IPS-18c (cell line): ENCODE data around the gene P3H1.
"Not testable (repeated sequence)": the region's sequence is repeated elsewhere in the genome, so short reads cannot be mapped to it uniquely, and the experiment has no call there.

ENCODE experiments used
- H3K4me3 ChIP-seq: 2 replicates; pipeline ENCODE4 v1.7.0; 2013; ENCODE audit warnings: low read depth, mild to moderate bottlenecking, low read length, moderate library complexity; ENCODE audit not compliant: insufficient read depth
- H3K9me3 ChIP-seq: one replicate; pipeline ENCODE4 v1.6.1; 2013; ENCODE audit warnings: mild to moderate bottlenecking, low read length, moderate library complexity; ENCODE audit not compliant: control insufficient read depth, insufficient read depth

P3H1 gene

GRCh38 chr1:42737986-42738677 lies 28.7 kb downstream of the P3H1 start:
- no peak overlapping the region for H3K4me3 ChIP-seq
- H3K9me3 ChIP-seq, result no peaks in the 10 kb centered on the region

DNA sequence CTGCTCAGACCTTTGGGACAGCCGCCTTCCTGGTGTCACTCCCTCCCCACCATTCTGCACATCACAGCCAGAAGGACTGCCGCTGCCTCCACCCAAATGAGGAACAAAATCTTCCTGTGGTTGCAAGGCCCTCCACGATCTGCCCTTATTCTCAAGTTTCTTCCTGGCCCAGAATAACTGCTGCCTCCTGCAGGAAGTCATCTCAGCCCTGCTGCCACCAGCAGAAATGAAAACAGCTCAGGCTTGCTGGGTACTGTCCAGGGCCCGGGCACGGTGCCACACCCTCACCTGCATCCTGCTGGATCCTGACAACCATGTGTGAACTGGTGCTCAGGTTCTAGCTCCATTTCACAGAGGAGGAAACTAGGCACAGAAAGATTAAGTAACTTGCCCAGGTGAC lies 29.6 kb downstream of the P3H1 start:
- Histone ChIP-seq H3K4me3 (no peak overlapping the region), H3K9me3 (peaks cover 1% of the 10 kb centered on the region)

DNA sequence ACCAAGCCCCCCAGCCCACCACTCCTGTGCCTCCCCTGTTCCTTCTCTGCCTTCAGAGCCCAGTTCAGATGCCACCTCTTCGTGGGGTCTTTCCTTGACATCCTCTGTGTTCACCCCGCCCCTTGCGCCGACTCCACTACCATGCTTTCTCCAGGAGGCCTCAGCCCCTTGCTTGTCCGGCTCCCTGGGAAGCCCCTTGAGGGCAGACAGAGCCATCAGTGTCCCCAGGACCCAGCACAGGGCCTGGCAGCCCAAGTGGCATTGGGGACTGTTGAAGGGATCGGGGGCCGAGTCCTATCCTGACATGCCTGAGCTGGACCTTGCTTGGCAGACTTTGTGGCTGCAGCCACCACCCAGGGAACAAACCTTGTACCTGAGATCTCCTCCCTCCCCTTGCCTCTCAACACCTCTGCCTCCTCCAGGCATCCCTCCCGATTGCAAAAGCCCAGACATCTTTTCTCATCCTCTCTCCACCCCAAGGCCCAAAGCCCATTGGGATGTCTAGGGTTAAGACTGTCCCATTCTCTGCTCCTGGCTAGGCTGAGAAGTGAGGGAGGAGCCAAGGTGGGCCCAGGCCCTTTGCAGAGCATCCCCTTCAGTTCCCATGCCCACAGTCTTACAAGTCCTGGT lies 30.1 kb downstream of the P3H1 start:
- Histone ChIP-seq H3K9me3 (peaks cover 2% of the 10 kb centered on the region), H3K4me3 (no peak overlapping the region)

GRCh38 chr1:42736152-42736551 lies 30.7 kb downstream of the P3H1 start:
- peaks cover 2% of the 10 kb centered on the region for H3K9me3 ChIP-seq
- no peak overlapping the region for H3K4me3 ChIP-seq

GRCh38 chr1:42735477-42736105 lies 31.2 kb downstream of the P3H1 start:
- Histone ChIP-seq H3K4me3 (no peak overlapping the region), H3K9me3 (peaks cover 2% of the 10 kb centered on the region)

GRCh38 chr1:42735056-42735455 lies 31.8 kb downstream of the P3H1 start:
- H3K9me3 ChIP-seq, result peaks cover 2% of the 10 kb centered on the region

DNA sequence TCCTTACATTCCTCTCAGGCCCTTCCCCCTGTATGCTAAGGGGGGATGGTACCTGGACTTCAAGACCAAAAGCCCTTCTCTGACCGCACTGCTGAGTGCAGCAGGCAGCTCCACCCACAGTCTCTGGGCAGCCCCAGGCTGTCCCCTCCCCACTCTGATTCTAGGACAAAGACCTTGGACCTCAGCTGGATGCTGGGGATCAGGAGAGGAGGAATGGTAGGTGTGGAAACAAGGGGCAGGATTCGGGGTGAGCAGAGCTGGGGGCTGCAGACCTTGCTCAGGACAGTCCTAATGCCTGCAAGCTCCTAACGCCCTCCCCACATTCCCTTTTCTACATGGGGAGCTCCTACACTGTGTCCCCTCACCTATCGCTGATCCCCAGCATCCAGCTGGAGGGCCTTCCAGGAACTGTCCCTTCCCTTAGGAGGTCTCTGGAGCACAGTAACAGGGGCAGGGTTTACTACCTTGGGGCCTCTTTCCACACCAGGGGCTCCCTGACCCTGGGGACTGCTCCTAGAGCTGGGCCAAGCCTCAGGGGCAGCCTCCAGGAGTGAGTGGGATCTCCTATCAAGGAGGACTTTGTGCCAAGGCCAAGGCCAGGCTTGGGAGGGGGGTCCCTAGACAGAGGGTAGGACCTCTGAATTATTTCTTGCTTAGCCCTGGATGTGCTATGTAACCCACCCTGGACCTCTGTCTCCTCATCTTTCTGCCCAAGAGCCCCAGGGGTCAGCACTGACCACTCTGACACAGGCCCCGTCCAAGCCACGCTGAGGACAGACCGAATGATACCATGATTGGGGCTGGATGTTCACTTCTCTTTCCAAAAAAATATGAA lies 32.4 kb downstream of the P3H1 start:
- Histone ChIP-seq H3K4me3 (no peak overlapping the region), H3K9me3 (peaks cover 2% of the 10 kb centered on the region)

More at GRCh38 chr1:42735056-42735455, 31.8 kb downstream of the P3H1 start:
- no peak overlapping the region for H3K4me3 ChIP-seq

DNA sequence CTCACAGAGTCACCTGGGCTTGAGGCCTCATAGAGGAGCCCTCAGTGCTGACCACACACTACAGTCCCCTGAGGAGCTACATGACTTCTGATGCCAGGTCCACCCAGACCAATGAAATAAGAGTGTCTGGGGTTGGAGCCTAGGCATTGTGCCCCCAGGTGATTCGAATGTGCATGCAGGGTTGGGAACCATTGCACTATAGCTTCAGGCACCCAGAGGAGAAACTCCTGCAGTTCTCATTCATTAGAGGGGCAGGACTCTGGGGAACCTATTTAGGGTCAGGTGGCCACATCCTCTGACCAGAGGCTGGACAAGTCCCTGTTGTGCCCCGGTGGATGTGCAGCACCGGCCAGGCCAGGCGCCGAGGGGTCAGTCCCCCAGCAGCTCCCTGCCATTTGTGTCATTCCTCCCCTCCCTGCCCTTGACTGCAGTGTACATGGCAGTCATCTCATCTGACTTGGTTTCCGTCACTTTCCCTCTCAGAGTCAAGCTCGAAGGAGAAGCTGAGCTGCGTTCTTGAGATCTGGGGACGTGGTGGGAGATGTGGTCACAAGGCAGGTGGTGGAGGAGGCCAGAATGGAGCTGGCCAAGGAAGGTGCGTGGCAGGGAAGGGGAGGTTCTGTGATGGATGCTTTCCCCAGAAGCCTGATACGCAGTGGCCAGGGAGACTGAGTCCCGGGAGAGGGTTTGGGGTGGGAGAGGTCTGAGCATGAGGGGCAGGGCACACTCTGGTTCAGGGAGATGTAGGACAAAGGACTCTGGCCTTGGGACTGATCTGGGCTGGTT lies 33.2 kb downstream of the P3H1 start:
- Histone ChIP-seq H3K4me3 (no peak overlapping the region), H3K9me3 (peaks cover 2% of the 10 kb centered on the region)

GRCh38 chr1:42732126-42732680 lies 34.6 kb downstream of the P3H1 start:
- Histone ChIP-seq H3K9me3 (peaks cover 2% of the 10 kb centered on the region), H3K4me3 (no peak overlapping the region)

- H3K9me3 ChIP-seq, result peaks cover 2% of the 10 kb centered on the region
- H3K4me3 ChIP-seq, result no peak overlapping the region
Measured at GRCh38 chr1:42731585-42731984, 35.2 kb downstream of the P3H1 start.

- Histone ChIP-seq H3K9me3 (peaks cover 2% of the 10 kb centered on the region), H3K4me3 (no peak overlapping the region)
Measured at GRCh38 chr1:42730988-42731387, 35.8 kb downstream of the P3H1 start.

- H3K4me3 ChIP-seq, result no peak overlapping the region
- peaks cover 2% of the 10 kb centered on the region for H3K9me3 ChIP-seq
Measured at GRCh38 chr1:42730002-42730401, 36.8 kb downstream of the P3H1 start.

GRCh38 chr1:42725820-42726219 lies 41.0 kb downstream of the P3H1 start:
- not testable (repeated sequence) for H3K9me3 ChIP-seq, H3K4me3 ChIP-seq

DNA sequence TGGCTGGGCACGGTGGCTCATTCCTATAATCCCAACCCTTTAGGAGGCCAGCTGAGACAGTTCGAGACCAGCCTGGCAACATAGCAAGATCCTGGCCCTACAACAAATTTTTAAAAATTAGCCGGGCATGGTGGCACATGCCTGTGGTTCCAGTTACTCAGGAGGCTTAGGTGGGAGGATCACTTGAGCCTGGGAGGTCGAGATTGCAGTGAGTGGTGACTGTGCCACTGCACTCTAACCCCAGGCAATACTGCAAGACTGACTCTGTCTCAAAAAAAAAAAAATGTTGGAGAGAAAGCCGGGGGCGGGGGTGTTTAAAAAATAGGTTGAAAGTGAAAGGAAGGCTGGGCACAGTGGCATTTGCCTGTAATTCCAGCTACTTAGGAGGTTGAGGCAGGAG lies 43.3 kb downstream of the P3H1 start:
- H3K9me3 ChIP-seq, result no peaks in the 10 kb centered on the region
- H3K4me3 ChIP-seq, result no peak overlapping the region

DNA sequence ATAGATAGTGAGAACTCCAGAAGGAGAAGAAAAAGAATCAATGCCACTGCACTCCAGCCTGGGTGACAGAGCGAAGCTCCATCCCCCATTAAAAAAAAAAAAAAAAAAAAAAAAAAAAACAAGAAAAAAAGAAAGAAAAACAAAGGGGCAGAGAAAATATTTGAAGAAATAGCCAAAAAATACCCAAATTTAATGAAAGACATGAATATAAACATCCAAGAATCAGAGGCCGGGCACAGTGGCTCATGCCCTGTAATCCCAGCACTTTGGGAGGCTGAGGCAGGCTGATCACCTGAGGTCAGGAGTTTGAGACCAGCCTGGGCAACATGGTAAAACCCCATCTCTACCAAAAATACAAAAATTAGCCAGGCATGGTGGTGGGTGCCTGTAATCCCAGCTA lies 44.4 kb downstream of the P3H1 start:
- not testable (repeated sequence) for H3K9me3 ChIP-seq, H3K4me3 ChIP-seq

DNA sequence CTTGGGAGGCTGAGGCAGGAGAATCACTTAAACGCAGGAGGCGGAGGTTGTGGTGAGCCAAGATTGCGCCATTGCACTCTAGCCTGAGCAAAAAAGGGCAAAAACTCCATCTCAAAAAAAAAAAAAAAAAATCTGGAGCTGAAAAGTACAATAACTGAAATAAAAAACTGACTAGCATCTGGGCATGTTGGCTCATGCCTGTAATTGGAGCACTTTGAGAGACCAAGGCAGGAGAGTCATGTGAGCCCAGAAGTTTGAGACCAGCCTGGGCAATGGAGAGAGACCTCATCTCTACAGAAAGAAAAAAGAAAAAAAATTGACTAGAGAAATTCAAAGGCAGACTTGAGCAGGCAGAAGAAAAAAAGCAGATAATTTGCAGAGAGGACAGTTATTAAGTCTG lies 44.9 kb downstream of the P3H1 start:
- Histone ChIP-seq H3K9me3 (no peaks in the 10 kb centered on the region), H3K4me3 (no peak overlapping the region)

- Histone ChIP-seq H3K9me3 (no peaks in the 10 kb centered on the region), H3K4me3 (no peak overlapping the region)
Measured at GRCh38 chr1:42720868-42721267, 46.0 kb downstream of the P3H1 start.
